GM12892 (cell line): ENCODE data around the gene KISS1.

Experiments
- POLR2A ChIP-seq: IDR thresholded peaks from 2 replicates; pipeline ENCODE4 v1.6.1; 2011; ENCODE audit warnings: low read depth, low read length, control low read depth
- POLR2AphosphoS5 ChIP-seq: IDR thresholded peaks from 2 replicates; pipeline ENCODE4 v1.6.1; 2011; ENCODE audit warnings: low read depth, low read length, control low read depth
- TAF1 ChIP-seq: IDR thresholded peaks from 2 replicates; pipeline ENCODE4 v1.6.1; 2011; ENCODE audit warnings: low read depth, mild to moderate bottlenecking, control low read depth, low read length, borderline replicate concordance

- TF ChIP-seq POLR2A (no peak), TAF1 (no peak), POLR2AphosphoS5 (no peak)
Observed at GRCh38 chr1:204157962-204158361, 38.3 kb downstream of the KISS1 start.
